ENCODE data around the gene ARHGDIA.

Gene ARHGDIA

GRCh38 chr17:81905993-81906392 is 34.9 kb upstream of the ARHGDIA start:
- no peak for DNase-seq (ENCODE audit: low spot score)

- DNase-seq (ENCODE audit: low spot score), result no peak
Measured at GRCh38 chr17:81905424-81905875, 34.3 kb upstream of the ARHGDIA start.

- no peak for DNase-seq (ENCODE audit: low spot score)
Measured at GRCh38 chr17:81904600-81905423, 33.7 kb upstream of the ARHGDIA start.

GRCh38 chr17:81903896-81904599 is 32.9 kb upstream of the ARHGDIA start:
- no peak for DNase-seq (ENCODE audit: low spot score)

- DNase-seq (ENCODE audit: low spot score), result no peak
Measured at GRCh38 chr17:81903415-81903831, 32.3 kb upstream of the ARHGDIA start.

GRCh38 chr17:81902653-81903414 is 31.7 kb upstream of the ARHGDIA start:
- DNase-seq (ENCODE audit: low spot score), result no peak

- no peak for DNase-seq (ENCODE audit: low spot score)
Measured at GRCh38 chr17:81902023-81902652, 31.0 kb upstream of the ARHGDIA start, which contains the start of gene NPB. Gene NPB (plus strand): TSS chr17:81902238. CDS start chr17:81902278, 40 bp downstream.

- no peak for DNase-seq (ENCODE audit: low spot score)
Measured at GRCh38 chr17:81901167-81902022, 30.3 kb upstream of the ARHGDIA start.

GRCh38 chr17:81900181-81900820 is 29.2 kb upstream of the ARHGDIA start:
- no peak for DNase-seq (ENCODE audit: low spot score)

GRCh38 chr17:81899514-81900166 is 28.5 kb upstream of the ARHGDIA start:
- DNase-seq (ENCODE audit: low spot score), result no peak

GRCh38 chr17:81898885-81899284 is 27.7 kb upstream of the ARHGDIA start:
- no peak for DNase-seq (ENCODE audit: low spot score)

GRCh38 chr17:81898029-81898866 is 27.1 kb upstream of the ARHGDIA start:
- peak; percentile 48 for DNase-seq (ENCODE audit: low spot score)

GRCh38 chr17:81895400-81895799 is 24.3 kb upstream of the ARHGDIA start:
- DNase-seq (ENCODE audit: low spot score), result no peak

GRCh38 chr17:81891303-81891552 is 20.1 kb upstream of the ARHGDIA start:
- no peak for DNase-seq (ENCODE audit: low spot score)

GRCh38 chr17:81890447-81891302 is 19.5 kb upstream of the ARHGDIA start:
- DNase-seq (ENCODE audit: low spot score), result peak; percentile 1

GRCh38 chr17:81889602-81890001 is 18.5 kb upstream of the ARHGDIA start:
- no peak for DNase-seq (ENCODE audit: low spot score)

- DNase-seq (ENCODE audit: low spot score), result peak; percentile 1
Measured at GRCh38 chr17:81888988-81889595, 18.0 kb upstream of the ARHGDIA start.
